ENCODE results near the gene WNT9A. TPM values are rescaled to one million over a fixed set of nuclear protein-coding genes. Genes with fewer than 3 reads are reported as not detected.
A peak's percentile ranks its signal among the peaks of the same experiment; 100 is the strongest.

The WNT9A gene
- total RNA-seq, 1 experiment from 2014 or later: 1.5 TPM

- CTCF ChIA-PET: interaction anchor here (0.7 to 1.2 kb wide), 7 partner anchors 53 to 118 kb away, joined by 3 to 4 read pairs (median 3); partner anchors contain the start of gene WNT9A
- no peak for TF ChIP-seq SOX15 (CRISPR knock-in tag; IDR thresholded peaks at IDR 0.05)
- TF ChIP-seq GTF2I (CRISPR knock-in tag; conservative IDR thresholded peaks at IDR 0.05): no peak
- no peak for TF ChIP-seq HMGA2 (CRISPR knock-in tag; IDR thresholded peaks at IDR 0.05)
- no peak for TF ChIP-seq ZNF121 (CRISPR knock-in tag; IDR thresholded peaks at IDR 0.05)
- TF ChIP-seq ZBTB43 (CRISPR knock-in tag; IDR thresholded peaks at IDR 0.05): no peak
- TF ChIP-seq, protein P1, sequence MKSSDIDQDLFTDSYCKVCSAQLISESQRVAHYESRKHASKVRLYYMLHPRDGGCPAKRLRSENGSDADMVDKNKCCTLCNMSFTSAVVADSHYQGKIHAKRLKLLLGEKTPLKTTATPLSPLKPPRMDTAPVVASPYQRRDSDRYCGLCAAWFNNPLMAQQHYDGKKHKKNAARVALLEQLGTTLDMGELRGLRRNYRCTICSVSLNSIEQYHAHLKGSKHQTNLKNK (CRISPR knock-in tag; IDR thresholded peaks at IDR 0.05): no peak
- no peak for TF ChIP-seq FOXP1 (CRISPR knock-in tag; IDR thresholded peaks at IDR 0.05; ENCODE audit: borderline replicate concordance)
- no peak for TF ChIP-seq AR (CRISPR knock-in tag; IDR thresholded peaks at IDR 0.05)
- no peak for TF ChIP-seq NFYB (CRISPR knock-in tag; conservative IDR thresholded peaks at IDR 0.05; ENCODE audit: low read depth)
- TF ChIP-seq NR3C1 (CRISPR knock-in tag; conservative IDR thresholded peaks at IDR 0.05; ENCODE audit: low read depth): no peak
- TF ChIP-seq, protein P2, sequence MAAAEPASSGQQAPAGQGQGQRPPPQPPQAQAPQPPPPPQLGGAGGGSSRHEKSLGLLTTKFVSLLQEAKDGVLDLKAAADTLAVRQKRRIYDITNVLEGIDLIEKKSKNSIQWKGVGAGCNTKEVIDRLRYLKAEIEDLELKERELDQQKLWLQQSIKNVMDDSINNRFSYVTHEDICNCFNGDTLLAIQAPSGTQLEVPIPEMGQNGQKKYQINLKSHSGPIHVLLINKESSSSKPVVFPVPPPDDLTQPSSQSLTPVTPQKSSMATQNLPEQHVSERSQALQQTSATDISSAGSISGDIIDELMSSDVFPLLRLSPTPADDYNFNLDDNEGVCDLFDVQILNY (CRISPR knock-in tag; IDR thresholded peaks at IDR 0.05): no peak
- no peak for TF ChIP-seq ZNF263 (CRISPR knock-in tag; IDR thresholded peaks at IDR 0.05; ENCODE audit: low read depth)
- no peak for TF ChIP-seq SP1 (CRISPR knock-in tag; conservative IDR thresholded peaks at IDR 0.05)
- no peak for TF ChIP-seq GRHL2 (CRISPR knock-in tag; IDR thresholded peaks at IDR 0.05; ENCODE audit: insufficient replicate concordance, severe bottlenecking)
- ATAC-seq (no peak), DNase-seq (ENCODE audit: low spot score) (no peak)
- H3K36me3 Mint-ChIP-seq: no peaks in the 10 kb centered on the region
- POLR2A ChIA-PET: no interaction called here
- H3K4me1 Mint-ChIP-seq: peaks cover 9% of the 10 kb centered on the region
- H3K4me3 Mint-ChIP-seq: 0 out of 2 replicates have a peak overlapping the region, but pooled peaks have one; percentile 77
- no peaks in the 10 kb centered on the region for H3K9me3 Mint-ChIP-seq
- H3K27ac Mint-ChIP-seq: no peak overlapping the region
- H3K27me3 Mint-ChIP-seq (ENCODE audit: low read depth): no peaks in the 10 kb centered on the region; the same call in 1 of the 2 replicates
These were observed 59.2 kb downstream of the WNT9A start for GRCh38 chr1:227888404-227889046.

GRCh38 chr1:227887697-227888403, 59.9 kb downstream of the WNT9A start:
- Mint-ChIP-seq H3K9me3 (no peaks in the 10 kb centered on the region), H3K27ac (no peak overlapping the region), H3K36me3 (no peaks in the 10 kb centered on the region), H3K4me3 (peak overlapping the region; percentile 77), H3K4me1 (peaks cover 9% of the 10 kb centered on the region), H3K27me3 (ENCODE audit: low read depth) (no peaks in the 10 kb centered on the region; the same call in 1 of the 2 replicates)
- peak; percentile 43 for DNase-seq (ENCODE audit: low spot score)
- ATAC-seq: peak; percentile 12
- CTCF ChIA-PET: interaction anchor here (0.7 to 1.2 kb wide), 7 partner anchors 54 to 118 kb away, joined by 3 to 4 read pairs (median 3); partner anchors contain the start of gene WNT9A
- POLR2A ChIA-PET: no interaction called here
- TF ChIP-seq ZNF219 (CRISPR knock-in tag; IDR thresholded peaks at IDR 0.05; ENCODE audit: borderline replicate concordance) (no peak), HMGA2 (CRISPR knock-in tag; IDR thresholded peaks at IDR 0.05) (no peak), CBFB (CRISPR knock-in tag; IDR thresholded peaks at IDR 0.05; ENCODE audit: low read depth) (no peak), GTF2I (CRISPR knock-in tag; conservative IDR thresholded peaks at IDR 0.05) (no peak), SMAD3 (CRISPR knock-in tag; IDR thresholded peaks at IDR 0.05; ENCODE audit: borderline replicate concordance) (no peak), TEAD4 (CRISPR knock-in tag; IDR thresholded peaks at IDR 0.05) (no peak), ZNF671 (CRISPR knock-in tag; IDR thresholded peaks at IDR 0.05) (no peak), HMGXB4 (CRISPR knock-in tag; IDR thresholded peaks at IDR 0.05) (no peak)
- TF ChIP-seq, protein P3, sequence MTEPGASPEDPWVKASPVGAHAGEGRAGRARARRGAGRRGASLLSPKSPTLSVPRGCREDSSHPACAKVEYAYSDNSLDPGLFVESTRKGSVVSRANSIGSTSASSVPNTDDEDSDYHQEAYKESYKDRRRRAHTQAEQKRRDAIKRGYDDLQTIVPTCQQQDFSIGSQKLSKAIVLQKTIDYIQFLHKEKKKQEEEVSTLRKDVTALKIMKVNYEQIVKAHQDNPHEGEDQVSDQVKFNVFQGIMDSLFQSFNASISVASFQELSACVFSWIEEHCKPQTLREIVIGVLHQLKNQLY (CRISPR knock-in tag; IDR thresholded peaks at IDR 0.05): no peak
- TF ChIP-seq, protein P4, sequence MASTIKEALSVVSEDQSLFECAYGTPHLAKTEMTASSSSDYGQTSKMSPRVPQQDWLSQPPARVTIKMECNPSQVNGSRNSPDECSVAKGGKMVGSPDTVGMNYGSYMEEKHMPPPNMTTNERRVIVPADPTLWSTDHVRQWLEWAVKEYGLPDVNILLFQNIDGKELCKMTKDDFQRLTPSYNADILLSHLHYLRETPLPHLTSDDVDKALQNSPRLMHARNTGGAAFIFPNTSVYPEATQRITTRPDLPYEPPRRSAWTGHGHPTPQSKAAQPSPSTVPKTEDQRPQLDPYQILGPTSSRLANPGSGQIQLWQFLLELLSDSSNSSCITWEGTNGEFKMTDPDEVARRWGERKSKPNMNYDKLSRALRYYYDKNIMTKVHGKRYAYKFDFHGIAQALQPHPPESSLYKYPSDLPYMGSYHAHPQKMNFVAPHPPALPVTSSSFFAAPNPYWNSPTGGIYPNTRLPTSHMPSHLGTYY (CRISPR knock-in tag; IDR thresholded peaks at IDR 0.05): no peak
- TF ChIP-seq, protein P5, sequence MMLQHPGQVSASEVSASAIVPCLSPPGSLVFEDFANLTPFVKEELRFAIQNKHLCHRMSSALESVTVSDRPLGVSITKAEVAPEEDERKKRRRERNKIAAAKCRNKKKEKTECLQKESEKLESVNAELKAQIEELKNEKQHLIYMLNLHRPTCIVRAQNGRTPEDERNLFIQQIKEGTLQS (CRISPR knock-in tag; conservative IDR thresholded peaks at IDR 0.05): no peak
